Measurements from ENCODE around the gene PLCH2.

- TF ChIP-seq CTCF (IDR thresholded peaks at IDR 0.05; ENCODE audit: low read length) (no peak), EZH2 (IDR thresholded peaks at IDR 0.05; ENCODE audit: borderline replicate concordance, low read length) (no peak)
Measured at GRCh38 chr1:2469103-2469940, 6.8 kb upstream of the PLCH2 start.
